Measurements from ENCODE around the gene ARRDC1. TPM values are rescaled to one million over a fixed set of nuclear protein-coding genes. Genes with fewer than 3 reads are reported as not detected.

Gene ARRDC1
- total RNA-seq, 1 experiment from 2014 or later: 86.4 TPM

- Mint-ChIP-seq H3K4me3 (ENCODE audit: low read depth, unreplicated experiment) (no peak overlapping the region), H3K4me1 (ENCODE audit: low read depth, unreplicated experiment) (no peaks in the 10 kb centered on the region), H3K36me3 (ENCODE audit: insufficient read depth, unreplicated experiment) (peaks cover 3% of the 10 kb centered on the region), H3K27ac (ENCODE audit: unreplicated experiment) (no peak overlapping the region), H3K9me3 (ENCODE audit: low read depth, unreplicated experiment) (no peaks in the 10 kb centered on the region), H3K27me3 (ENCODE audit: unreplicated experiment) (no peaks in the 10 kb centered on the region)
- intact Hi-C loops (cut with micrococcal nuclease; ENCODE audit: unreplicated experiment): no loop called here
- DNase-seq: no peak
- CTCF ChIA-PET: no interaction called here
- TF ChIP-seq CTCF (IDR thresholded peaks at IDR 0.05; ENCODE audit: unreplicated experiment): no peak
- BruUV-seq (replicated peaks): no TSS peak
Observed at GRCh38 chr9:137658781-137659180, 53.3 kb downstream of the ARRDC1 start.

GRCh38 chr9:137660144-137660543 lies 54.7 kb downstream of the ARRDC1 start:
- no peaks in the 10 kb centered on the region for H3K9me3 Mint-ChIP-seq (ENCODE audit: low read depth, unreplicated experiment)
- peaks cover 3% of the 10 kb centered on the region for H3K36me3 Mint-ChIP-seq (ENCODE audit: insufficient read depth, unreplicated experiment)
- intact Hi-C loops (cut with micrococcal nuclease; ENCODE audit: unreplicated experiment): no loop called here
- CTCF ChIA-PET: no interaction called here
- no peak overlapping the region for H3K4me3 Mint-ChIP-seq (ENCODE audit: low read depth, unreplicated experiment)
- no peak for TF ChIP-seq CTCF (IDR thresholded peaks at IDR 0.05; ENCODE audit: unreplicated experiment)
- H3K27ac Mint-ChIP-seq (ENCODE audit: unreplicated experiment): no peak overlapping the region
- no peaks in the 10 kb centered on the region for H3K27me3 Mint-ChIP-seq (ENCODE audit: unreplicated experiment)
- no peaks in the 10 kb centered on the region for H3K4me1 Mint-ChIP-seq (ENCODE audit: low read depth, unreplicated experiment)
- DNase-seq: no peak
- no TSS peak for BruUV-seq (replicated peaks)

GRCh38 chr9:137663584-137663983 lies 58.1 kb downstream of the ARRDC1 start:
- Mint-ChIP-seq H3K9me3 (ENCODE audit: low read depth, unreplicated experiment) (no peaks in the 10 kb centered on the region), H3K4me3 (ENCODE audit: low read depth, unreplicated experiment) (no peak overlapping the region), H3K36me3 (ENCODE audit: insufficient read depth, unreplicated experiment) (peaks cover 3% of the 10 kb centered on the region), H3K27me3 (ENCODE audit: unreplicated experiment) (no peaks in the 10 kb centered on the region), H3K27ac (ENCODE audit: unreplicated experiment) (no peak overlapping the region), H3K4me1 (ENCODE audit: low read depth, unreplicated experiment) (no peaks in the 10 kb centered on the region)
- DNase-seq: no peak
- intact Hi-C loops (cut with micrococcal nuclease; ENCODE audit: unreplicated experiment): no loop called here
- no peak for TF ChIP-seq CTCF (IDR thresholded peaks at IDR 0.05; ENCODE audit: unreplicated experiment)
- CTCF ChIA-PET: interaction anchor here (1.0 kb wide), 1 partner anchor 37 kb away, joined by 3 read pairs; no protein-coding TSS in a partner anchor
- no TSS peak for BruUV-seq (replicated peaks)

DNA sequence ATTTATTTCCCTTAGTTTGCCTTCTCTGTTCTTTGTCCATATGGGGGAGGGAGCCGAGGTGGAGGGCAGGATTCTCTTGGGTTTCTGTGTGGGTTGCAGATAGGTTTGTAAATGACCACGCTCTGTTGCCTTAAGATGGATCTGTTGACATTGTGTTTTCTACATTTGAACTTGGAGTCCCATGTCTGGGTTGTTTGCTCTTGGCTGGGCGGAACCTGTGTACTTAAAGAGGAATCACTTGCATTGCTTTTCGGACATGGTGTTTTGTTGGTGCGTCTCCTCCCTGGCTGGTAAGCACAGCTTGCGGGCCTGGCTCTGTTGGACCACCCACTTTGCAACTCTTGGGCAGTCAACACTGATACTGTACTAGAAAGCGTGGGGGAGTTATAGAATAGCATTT lies 59.2 kb downstream of the ARRDC1 start:
- intact Hi-C loops (cut with micrococcal nuclease; ENCODE audit: unreplicated experiment): no loop called here
- DNase-seq: no peak
- H3K9me3 Mint-ChIP-seq (ENCODE audit: low read depth, unreplicated experiment): no peaks in the 10 kb centered on the region
- H3K27me3 Mint-ChIP-seq (ENCODE audit: unreplicated experiment): no peaks in the 10 kb centered on the region
- BruUV-seq (replicated peaks): no TSS peak
- H3K4me1 Mint-ChIP-seq (ENCODE audit: low read depth, unreplicated experiment): peaks cover 2% of the 10 kb centered on the region
- TF ChIP-seq CTCF (IDR thresholded peaks at IDR 0.05; ENCODE audit: unreplicated experiment): no peak
- CTCF ChIA-PET: no interaction called here
- no peak overlapping the region for H3K27ac Mint-ChIP-seq (ENCODE audit: unreplicated experiment)
- H3K4me3 Mint-ChIP-seq (ENCODE audit: low read depth, unreplicated experiment): no peak overlapping the region
- H3K36me3 Mint-ChIP-seq (ENCODE audit: insufficient read depth, unreplicated experiment): peaks cover 10% of the 10 kb centered on the region

Other genes starting within 250 kb of the ARRDC1 start
- 13.2 and 15.3 TPM in 2 replicates for gene EXD3, start 182.5 kb upstream of the ARRDC1 start, total RNA-seq (2022)
- 12.0 and 12.3 TPM in 2 replicates for gene NOXA1, start 182.3 kb upstream of the ARRDC1 start, total RNA-seq (2022)
- gene ENTPD8, start 164.3 kb upstream of the ARRDC1 start, total RNA-seq (2022): 0.97 and 1.6 TPM in 2 replicates
- gene NSMF, start 146.4 kb upstream of the ARRDC1 start, total RNA-seq (2022): 31.6 and 38.3 TPM in 2 replicates
- gene PNPLA7, start 55.3 kb upstream of the ARRDC1 start, total RNA-seq (2022): 1.8 and 3.6 TPM in 2 replicates
- 27.6 and 31.1 TPM in 2 replicates for gene MRPL41, start 53.8 kb upstream of the ARRDC1 start, total RNA-seq (2022)
- gene DPH7, start 26.8 kb upstream of the ARRDC1 start, total RNA-seq (2022): 29.7 and 30.2 TPM in 2 replicates
- gene ZMYND19, start 15.2 kb upstream of the ARRDC1 start, total RNA-seq (2022): 30.0 and 31.7 TPM in 2 replicates
- 56.0 and 61.7 TPM in 2 replicates for gene EHMT1, start 13.3 kb downstream of the ARRDC1 start, total RNA-seq (2022)

All from Calu3 (cell line).